OCI-LY1 (cell line): ENCODE measurements around the gene CARD14.

Experiments
- EZH2 ChIP-seq: fragments of 200-600 bp; sonication (generic), shearing (Covaris generic); IDR thresholded peaks from 2 replicates; pipeline ENCODE4 v1.8.0; 2017; ENCODE audit warnings: borderline replicate concordance, mixed run types, mild to moderate bottlenecking, antibody characterized with exemption, low read length, moderate library complexity, mixed read lengths
- TF ChIP-seq, protein P1 (sequence below): fragments of 200-600 bp; sonication (generic), shearing (Covaris generic); IDR thresholded peaks from 2 replicates; pipeline ENCODE4 v1.5.1; 2017; ENCODE audit warnings: mild to moderate bottlenecking, antibody characterized with exemption, low read length, moderate library complexity, mixed read lengths

GRCh38 chr17:80122926-80123505 lies 46.8 kb upstream of the CARD14 start:
- TF ChIP-seq, protein P1, sequence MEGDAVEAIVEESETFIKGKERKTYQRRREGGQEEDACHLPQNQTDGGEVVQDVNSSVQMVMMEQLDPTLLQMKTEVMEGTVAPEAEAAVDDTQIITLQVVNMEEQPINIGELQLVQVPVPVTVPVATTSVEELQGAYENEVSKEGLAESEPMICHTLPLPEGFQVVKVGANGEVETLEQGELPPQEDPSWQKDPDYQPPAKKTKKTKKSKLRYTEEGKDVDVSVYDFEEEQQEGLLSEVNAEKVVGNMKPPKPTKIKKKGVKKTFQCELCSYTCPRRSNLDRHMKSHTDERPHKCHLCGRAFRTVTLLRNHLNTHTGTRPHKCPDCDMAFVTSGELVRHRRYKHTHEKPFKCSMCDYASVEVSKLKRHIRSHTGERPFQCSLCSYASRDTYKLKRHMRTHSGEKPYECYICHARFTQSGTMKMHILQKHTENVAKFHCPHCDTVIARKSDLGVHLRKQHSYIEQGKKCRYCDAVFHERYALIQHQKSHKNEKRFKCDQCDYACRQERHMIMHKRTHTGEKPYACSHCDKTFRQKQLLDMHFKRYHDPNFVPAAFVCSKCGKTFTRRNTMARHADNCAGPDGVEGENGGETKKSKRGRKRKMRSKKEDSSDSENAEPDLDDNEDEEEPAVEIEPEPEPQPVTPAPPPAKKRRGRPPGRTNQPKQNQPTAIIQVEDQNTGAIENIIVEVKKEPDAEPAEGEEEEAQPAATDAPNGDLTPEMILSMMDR = no peak
- TF ChIP-seq EZH2 = no peak
